HFF-Myc (cell line): ENCODE results near the gene GPR31.

Source experiments
- DNase-seq: peaks from one replicate; pipeline ENCODE4 v3.0.0-alpha.2; 2011; ENCODE audit warnings: low read depth; ENCODE audit errors: extremely low read depth
- H3K4me3 ChIP-seq: replicated peaks from 2 replicates; pipeline ENCODE4 v1.5.1; 2011; ENCODE audit warnings: low read depth, mild to moderate bottlenecking, control low read depth, low read length
- TF ChIP-seq, protein P1 (sequence below): IDR thresholded peaks from 2 replicates; pipeline ENCODE4 v1.5.1; 2012; ENCODE audit warnings: mild to moderate bottlenecking, low read depth, low read length, control low read depth; ENCODE audit errors: missing control alignments

GPR31 gene

DNA sequence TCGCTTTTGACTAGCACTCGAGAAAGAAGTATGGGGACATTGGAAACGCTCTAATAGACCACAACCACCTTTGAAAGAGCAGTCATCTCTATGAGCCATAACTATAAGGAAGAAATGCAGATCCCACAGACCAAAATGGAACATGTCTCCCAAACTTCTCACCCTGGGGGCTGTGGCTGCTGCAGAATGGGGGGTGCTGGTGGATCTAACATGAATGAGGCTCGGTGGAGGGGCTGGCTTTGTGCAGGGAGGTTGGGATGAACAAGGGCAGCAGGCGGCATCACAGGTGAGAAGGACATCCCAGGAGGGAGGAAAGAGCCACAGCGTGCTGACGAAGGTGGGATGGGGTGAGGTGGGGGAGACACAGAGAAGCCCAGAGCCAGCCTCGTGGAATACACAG is 45.4 kb downstream of the GPR31 start:
- TF ChIP-seq, protein P1, sequence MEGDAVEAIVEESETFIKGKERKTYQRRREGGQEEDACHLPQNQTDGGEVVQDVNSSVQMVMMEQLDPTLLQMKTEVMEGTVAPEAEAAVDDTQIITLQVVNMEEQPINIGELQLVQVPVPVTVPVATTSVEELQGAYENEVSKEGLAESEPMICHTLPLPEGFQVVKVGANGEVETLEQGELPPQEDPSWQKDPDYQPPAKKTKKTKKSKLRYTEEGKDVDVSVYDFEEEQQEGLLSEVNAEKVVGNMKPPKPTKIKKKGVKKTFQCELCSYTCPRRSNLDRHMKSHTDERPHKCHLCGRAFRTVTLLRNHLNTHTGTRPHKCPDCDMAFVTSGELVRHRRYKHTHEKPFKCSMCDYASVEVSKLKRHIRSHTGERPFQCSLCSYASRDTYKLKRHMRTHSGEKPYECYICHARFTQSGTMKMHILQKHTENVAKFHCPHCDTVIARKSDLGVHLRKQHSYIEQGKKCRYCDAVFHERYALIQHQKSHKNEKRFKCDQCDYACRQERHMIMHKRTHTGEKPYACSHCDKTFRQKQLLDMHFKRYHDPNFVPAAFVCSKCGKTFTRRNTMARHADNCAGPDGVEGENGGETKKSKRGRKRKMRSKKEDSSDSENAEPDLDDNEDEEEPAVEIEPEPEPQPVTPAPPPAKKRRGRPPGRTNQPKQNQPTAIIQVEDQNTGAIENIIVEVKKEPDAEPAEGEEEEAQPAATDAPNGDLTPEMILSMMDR, result no peak
- H3K4me3 ChIP-seq, result no peak overlapping the region
- DNase-seq, result no peak

DNA sequence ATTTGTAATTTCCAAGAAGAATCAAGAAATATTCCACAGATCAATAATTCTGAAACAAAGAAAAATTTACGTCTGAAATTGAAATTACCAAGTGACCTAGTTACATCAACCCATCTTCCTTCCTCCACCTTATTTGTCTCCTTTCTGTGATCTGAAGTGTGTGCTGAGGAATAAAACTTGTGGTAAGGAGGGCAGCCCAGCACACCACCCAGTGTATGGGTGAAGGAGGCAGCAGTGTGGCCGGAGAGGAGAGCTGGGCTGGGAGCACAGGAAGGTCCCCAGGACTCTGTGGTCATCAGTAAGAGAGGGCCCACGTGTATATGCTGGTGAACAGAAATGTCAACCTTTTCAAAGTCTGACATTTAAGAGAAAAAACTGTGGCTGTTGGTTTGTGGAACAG is 46.2 kb downstream of the GPR31 start:
- TF ChIP-seq, protein P1, result no peak
- H3K4me3 ChIP-seq, result no peak overlapping the region
- no peak for DNase-seq

DNA sequence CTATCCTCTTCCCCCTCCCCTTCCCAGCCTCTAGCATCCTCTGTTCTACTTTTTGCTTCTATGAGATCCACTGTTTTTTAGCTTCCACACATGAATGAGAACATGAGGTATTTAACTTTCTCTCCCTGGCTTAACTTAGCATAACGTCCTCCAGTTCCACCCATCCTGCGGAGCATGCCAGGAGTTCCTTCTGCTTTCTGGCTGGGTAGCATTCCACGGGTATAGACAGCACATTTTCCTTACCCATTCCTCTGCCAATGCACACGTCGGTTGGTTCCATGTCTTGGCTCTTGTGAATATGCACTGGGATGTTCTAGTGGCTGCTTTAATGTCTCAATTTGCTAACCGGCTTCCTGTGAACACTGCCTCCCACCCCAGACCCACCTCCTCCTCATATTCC is 48.1 kb downstream of the GPR31 start:
- no peak for DNase-seq
- H3K4me3 ChIP-seq, result no peak overlapping the region
- TF ChIP-seq, protein P1, result no peak

DNA sequence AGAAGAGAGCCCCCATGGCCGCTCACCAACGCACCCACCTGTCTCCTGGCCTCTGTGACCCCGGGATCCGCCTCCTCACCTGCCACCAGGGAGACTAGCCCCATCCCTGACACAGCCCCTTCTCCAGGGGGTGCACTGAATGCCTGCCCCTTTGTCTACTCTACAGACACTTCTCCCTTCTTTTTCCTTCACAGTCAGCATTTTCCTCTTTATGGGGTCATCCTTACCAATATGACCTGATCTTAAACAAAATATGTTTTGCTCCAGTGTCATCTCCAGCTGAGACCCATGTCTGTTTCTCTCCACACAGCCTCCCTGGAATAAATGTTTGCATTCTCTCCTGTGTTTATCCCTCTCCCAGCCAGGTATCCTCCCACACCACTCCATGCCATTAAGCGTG is 49.5 kb downstream of the GPR31 start:
- TF ChIP-seq, protein P1, result no peak
- DNase-seq, result no peak
- no peak overlapping the region for H3K4me3 ChIP-seq

DNA sequence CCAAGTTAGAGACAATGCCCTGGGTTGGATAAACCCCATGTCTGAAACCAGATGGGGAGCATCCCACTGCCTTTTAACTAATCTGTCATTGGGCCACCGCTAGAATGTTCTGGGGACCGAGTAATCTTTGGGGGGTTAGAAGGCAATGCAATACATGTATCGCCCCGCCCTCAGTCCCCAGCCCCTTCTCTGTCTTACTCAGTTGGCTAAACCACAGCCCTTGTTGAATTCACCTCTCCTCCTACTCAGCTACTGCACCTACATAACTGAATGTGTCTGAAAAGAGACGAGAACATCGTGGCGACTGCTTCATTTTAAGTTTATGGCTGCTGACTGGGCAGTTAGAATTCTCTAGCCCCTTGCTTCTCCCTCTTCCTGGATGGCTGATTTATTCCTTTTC is 50.0 kb downstream of the GPR31 start:
- TF ChIP-seq, protein P1, result no peak
- H3K4me3 ChIP-seq, result no peak overlapping the region
- DNase-seq, result no peak

DNA sequence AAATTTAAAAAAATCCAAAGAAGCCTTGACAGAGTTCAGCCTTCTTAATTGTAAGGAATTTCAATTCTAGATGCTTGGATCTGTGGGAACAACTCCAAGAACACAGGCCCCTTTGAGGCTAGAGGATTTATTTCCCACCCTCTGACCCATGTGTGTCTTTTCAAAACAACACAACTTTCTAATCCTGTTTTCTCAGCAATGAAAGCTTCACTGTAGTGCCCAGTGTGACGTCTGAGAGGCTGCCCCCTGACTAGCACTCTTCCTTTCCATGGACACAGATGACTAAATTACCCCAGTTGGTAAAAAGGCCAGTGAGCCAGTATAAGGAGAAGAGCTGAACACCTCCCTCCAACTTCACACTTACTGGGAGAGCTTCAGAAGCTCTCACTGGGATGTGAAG is 51.4 kb downstream of the GPR31 start:
- no peak overlapping the region for H3K4me3 ChIP-seq
- no peak for DNase-seq
- TF ChIP-seq, protein P1, result no peak
